Body of pancreas (tissue), 4 donors: ENCODE data around the gene LMBRD2. TPM values are rescaled to one million over a fixed set of nuclear protein-coding genes. Genes with fewer than 3 reads are reported as not detected.

Experiments used
- ATAC-seq: fragments of 150-250 bp; one replicate; pipeline ENCODE4 v1.9.1; 2016
- DNase-seq, 4 donors: peaks; one replicate each; pipeline ENCODE4 v3.0.0-alpha.2; 2019
- H3K27ac ChIP-seq, 4 donors: fragments of 200-600 bp; sonication (generic); 1 replicate in 3 of 4; 2 replicates in 1 of 4; pipeline versions ENCODE4 v1.5.1 to v1.6.1; 2016 to 2019; ENCODE audit warnings: mild to moderate bottlenecking in 1 of 4, mixed read lengths in 1 of 4, moderate library complexity in 1 of 4
- H3K27me3 ChIP-seq, 2 donors: fragments of 200-600 bp; sonication (generic); one replicate each; pipeline ENCODE4 v1.6.0; 2016; ENCODE audit warnings: mild to moderate bottlenecking in 1 of 2
- H3K36me3 ChIP-seq, 2 donors: fragments of 200-600 bp; sonication (generic); replicated peaks in 1 of 2; 2 replicates each; pipeline ENCODE4 v1.5.1; 2016; ENCODE audit warnings: low read depth in 2 of 2; ENCODE audit not compliant: insufficient read depth in 1 of 2
- H3K4me1 ChIP-seq: fragments of 200-600 bp; sonication (generic); one replicate; pipeline ENCODE4 v1.6.0; 2016
- H3K4me3 ChIP-seq, 2 donors: fragments of 200-600 bp; sonication (generic); 1 replicate in 1 of 2; 2 replicates in 1 of 2; pipeline ENCODE4 v1.5.1; 2016 to 2019
- H3K9me3 ChIP-seq, 3 donors: fragments of 200-600 bp; sonication (generic); 1 replicate in 2 of 3; 2 replicates in 1 of 3; pipeline ENCODE4 v1.5.1; 2016
- POLR2A ChIP-seq, 3 donors: fragments of 450-650 bp; IDR thresholded peaks; one replicate each; pipeline ENCODE4 v1.6.1; 2016; ENCODE audit warnings: antibody characterized with exemption in 3 of 3, mild to moderate bottlenecking in 2 of 3
- WGBS, 2 donors: methylation state at CpG; one replicate each; pipeline ENCODE4 v1.1.5; 2017; 5-methylcytosine and 5-hydroxymethylcytosine counted together
- intact Hi-C: fragments of 100-400 bp; cut with DNase I; formaldehyde crosslinking; loops from one replicate; pipeline ENCODE4 v1.15.1; 2023
- microRNA counts, 2 donors: library from miRNA; unstranded; fragments of <30 nt; microRNA quantifications; one replicate each; lab custom pipeline; 2017
- microRNA-seq, 2 donors: library from miRNA; unstranded; fragments of <30 nt; microRNA quantifications; one replicate each; pipeline ENCODE4, GENCODE V29; 2016; ENCODE audit warnings: borderline number of aligned reads in 2 of 2, borderline replicate concordance in 2 of 2
- small RNA-seq: library from RNA; depleted of rRNA; stranded (forward); fragments of <200 nt; gene quantifications from one replicate; pipeline ENCODE3, GENCODE V24; 2016
- total RNA-seq, 2 donors: library from RNA; depleted of rRNA; stranded (reverse); fragments of >200 nt; gene quantifications; one replicate each; pipeline ENCODE4 v1.1.0, GENCODE V29; 2016
- TF ChIP-seq, protein P1 (sequence below), 7 experiments: fragments of 450-650 bp in 4 of 7; fragments of 200-600 bp in 3 of 7; sonication (generic) in 3 of 7; IDR thresholded peaks; one replicate each; pipeline ENCODE4 v1.5.1; 2016 to 2019; ENCODE audit warnings: antibody characterized with exemption in 7 of 7

LMBRD2 gene
- total RNA-seq, 2 donors from 2014 or later: 5.6 to 8.6 TPM

- H3K4me1 ChIP-seq: no peaks in the 10 kb centered on the region
- no peaks in the 10 kb centered on the region for H3K36me3 ChIP-seq
- WGBS, 2 donors: 56 to 67% methylated on average over 4 of the region's 4 CpGs
- no peak for DNase-seq
- intact Hi-C loops: no loop called here
- TF ChIP-seq POLR2A (IDR thresholded peaks at IDR 0.05): no peak
- TF ChIP-seq, protein P1, sequence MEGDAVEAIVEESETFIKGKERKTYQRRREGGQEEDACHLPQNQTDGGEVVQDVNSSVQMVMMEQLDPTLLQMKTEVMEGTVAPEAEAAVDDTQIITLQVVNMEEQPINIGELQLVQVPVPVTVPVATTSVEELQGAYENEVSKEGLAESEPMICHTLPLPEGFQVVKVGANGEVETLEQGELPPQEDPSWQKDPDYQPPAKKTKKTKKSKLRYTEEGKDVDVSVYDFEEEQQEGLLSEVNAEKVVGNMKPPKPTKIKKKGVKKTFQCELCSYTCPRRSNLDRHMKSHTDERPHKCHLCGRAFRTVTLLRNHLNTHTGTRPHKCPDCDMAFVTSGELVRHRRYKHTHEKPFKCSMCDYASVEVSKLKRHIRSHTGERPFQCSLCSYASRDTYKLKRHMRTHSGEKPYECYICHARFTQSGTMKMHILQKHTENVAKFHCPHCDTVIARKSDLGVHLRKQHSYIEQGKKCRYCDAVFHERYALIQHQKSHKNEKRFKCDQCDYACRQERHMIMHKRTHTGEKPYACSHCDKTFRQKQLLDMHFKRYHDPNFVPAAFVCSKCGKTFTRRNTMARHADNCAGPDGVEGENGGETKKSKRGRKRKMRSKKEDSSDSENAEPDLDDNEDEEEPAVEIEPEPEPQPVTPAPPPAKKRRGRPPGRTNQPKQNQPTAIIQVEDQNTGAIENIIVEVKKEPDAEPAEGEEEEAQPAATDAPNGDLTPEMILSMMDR (IDR thresholded peaks at IDR 0.05): no peak
- no peak for ATAC-seq
- no peak overlapping the region for H3K4me3 ChIP-seq
- H3K27me3 ChIP-seq: no peaks in the 10 kb centered on the region
- H3K9me3 ChIP-seq: no peaks in the 10 kb centered on the region
- no peak overlapping the region for H3K27ac ChIP-seq
Observed at GRCh38 chr5:36049949-36050348, 101.7 kb downstream of the LMBRD2 start.

MicroRNA genes within 50 kb of the gene (microRNA counts, 767-probe panel; counts per million panel counts)
- microRNA hsa-miR-580 (lab: Ali Mortazavi, UCI): 0 to 736 counts per million in 2 donors

Small RNAs within 50 kb of the gene (microRNA-seq; reads per million reads assigned to microRNA genes)
- 0.90 to 0.93 reads per million in 2 donors for gene MIR580

Small RNAs within 50 kb of the gene (small RNA-seq; reads per million reads assigned to genes)
- not detected for gene AC016612.1
- not detected for gene MIR580
- gene RNU6-1305P: not detected

Other genes starting within 250 kb of the LMBRD2 start
- gene CAPSL, start 213.3 kb downstream of the LMBRD2 start, total RNA-seq: not detected
- not detected for gene UGT3A1, start 160.5 kb downstream of the LMBRD2 start, total RNA-seq
- gene UGT3A2, start 85.0 kb downstream of the LMBRD2 start, total RNA-seq: not detected
- gene SKP2, start 224 bp upstream of the LMBRD2 start, total RNA-seq: 1 to 10 TPM; 7.3 to 8.6 TPM
- gene NADK2, start 90.0 kb upstream of the LMBRD2 start, total RNA-seq: 10 to 100 TPM; 23.4 to 30.1 TPM
- 1 to 10 TPM in 1 of 2 donors, not detected in 1; 4.9 TPM for gene RANBP3L, start 150.0 kb upstream of the LMBRD2 start, total RNA-seq